SK-N-SH (cell line): ENCODE measurements around the gene PPP3CA. TPM values are rescaled to one million over a fixed set of nuclear protein-coding genes. Genes with fewer than 3 reads are reported as not detected.

Experiments
- CTCF ChIA-PET: fragments of 300-600, 350-600 bp; formaldehyde crosslinking; extraction: SDS; loops from one replicate; lab custom pipeline; 2021; lab: Yijun Ruan, JAX
- POLR2A ChIA-PET: fragments of 350-600 bp; sonication (Branson Sonifier 250); formaldehyde crosslinking; extraction: SDS; loops from one replicate; lab custom pipeline; 2020; ENCODE audit warnings: antibody characterized with exemption, inconsistent platforms; lab: Yijun Ruan, JAX
- DNase-seq: peaks from one replicate; pipeline ENCODE4 v3.0.0; 2012
- H2AFZ ChIP-seq: fragments of 200-600 bp; sonication (generic); 2 replicates; pipeline ENCODE4 v1.8.1; 2016; ENCODE audit warnings: antibody characterized with exemption, mild to moderate bottlenecking, low read depth
- H3F3A ChIP-seq: fragments of 200-600 bp; sonication (generic); replicated peaks from 2 replicates; pipeline ENCODE3; 2016; ENCODE audit warnings: antibody characterized with exemption, mild to moderate bottlenecking; ENCODE audit not compliant: insufficient read depth
- H3K27ac ChIP-seq, 2 experiments: fragments of 200-500 bp in 1 of 2; fragments of 200-600 bp in 1 of 2; sonication (Bioruptor generic) in 1 of 2; sonication (generic), shearing (Covaris generic) in 1 of 2; 2 replicates each; pipeline versions ENCODE4 v1.5.1 to v1.6.1; 2014 to 2016; ENCODE audit warnings: low read depth in 2 of 2, inconsistent platforms in 1 of 2, low read length in 1 of 2, mild to moderate bottlenecking in 1 of 2, mixed read lengths in 1 of 2
- H3K27me3 ChIP-seq: fragments of 200-600 bp; sonication (generic), shearing (Covaris generic); 2 replicates; pipeline ENCODE4 v1.6.1; 2016; ENCODE audit warnings: mixed run types; ENCODE audit not compliant: insufficient read depth
- H3K36me3 ChIP-seq, 2 experiments: fragments of 200-500 bp in 1 of 2; fragments of 200-600 bp in 1 of 2; sonication (Bioruptor generic) in 1 of 2; sonication (generic) in 1 of 2; replicated peaks in 1 of 2; 2 replicates each; pipeline versions ENCODE3 to v1.5.1; 2014 to 2016; ENCODE audit warnings: low read length in 1 of 2, mild to moderate bottlenecking in 1 of 2; ENCODE audit not compliant: insufficient read depth in 2 of 2, control insufficient read depth in 1 of 2
- H3K4me1 ChIP-seq, 2 experiments: fragments of 200-500 bp in 1 of 2; fragments of 200-600 bp in 1 of 2; sonication (Bioruptor generic) in 1 of 2; sonication (generic), shearing (Covaris generic) in 1 of 2; 2 replicates each; pipeline versions ENCODE4 v1.5.1 to v1.6.1; 2014 to 2016; ENCODE audit warnings: low read depth in 1 of 2, low read length in 1 of 2, mixed run types in 1 of 2; ENCODE audit not compliant: insufficient read depth in 2 of 2, control insufficient read depth in 1 of 2
- H3K4me2 ChIP-seq: fragments of 200-600 bp; sonication (generic), shearing (Covaris generic); 2 replicates; pipeline ENCODE4 v1.6.1; 2017; ENCODE audit warnings: mixed run types
- H3K4me3 ChIP-seq, 2 experiments: fragments of 200-500 bp in 1 of 2; fragments of 200-600 bp in 1 of 2; sonication (Bioruptor generic) in 1 of 2; sonication (generic), shearing (Covaris generic) in 1 of 2; 2 replicates each; pipeline versions ENCODE4 v1.5.1 to v1.8.1; 2014 to 2016; ENCODE audit warnings: low read depth in 2 of 2, inconsistent platforms in 1 of 2, low read length in 1 of 2, mild to moderate bottlenecking in 1 of 2, mixed read lengths in 1 of 2, moderate library complexity in 1 of 2
- H3K79me2 ChIP-seq: fragments of 200-600 bp; sonication (generic); 2 replicates; pipeline ENCODE4 v1.8.1; 2017; ENCODE audit warnings: mild to moderate bottlenecking; ENCODE audit not compliant: insufficient read depth
- H3K9ac ChIP-seq: fragments of 200-600 bp; sonication (generic); 2 replicates; pipeline ENCODE4 v1.6.1; 2017; ENCODE audit warnings: mixed run types
- H3K9me2 ChIP-seq: fragments of 200-600 bp; sonication (generic); 2 replicates; pipeline ENCODE4 v1.6.1; 2017; ENCODE audit warnings: mixed run types
- H3K9me3 ChIP-seq: fragments of 200-600 bp; sonication (generic); 2 replicates; pipeline ENCODE4 v1.6.1; 2017; ENCODE audit warnings: mixed run types, mild to moderate bottlenecking, moderate library complexity
- H4K20me1 ChIP-seq: fragments of 200-600 bp; sonication (generic); 2 replicates; pipeline ENCODE4 v1.6.1; 2017; ENCODE audit warnings: mild to moderate bottlenecking, mixed run types; ENCODE audit not compliant: insufficient read depth
- CHD2 ChIP-seq: fragments of 150-350 bp; IDR thresholded peaks from 2 replicates; pipeline ENCODE4 v1.6.1; 2018; ENCODE audit warnings: low read length; ENCODE audit not compliant: partially characterized antibody
- ELF1 ChIP-seq: IDR thresholded peaks from 2 replicates; pipeline ENCODE4 v1.4.0; 2012
- EP300 ChIP-seq, 2 experiments: IDR thresholded peaks; 2 replicates each; pipeline versions ENCODE4 v1.4.0 to v1.6.1; 2012; ENCODE audit warnings: borderline replicate concordance in 1 of 2, low read depth in 1 of 2, low read length in 1 of 2
- EZH2phosphoT487 ChIP-seq: fragments of 200-600 bp; sonication (generic); IDR thresholded peaks from 2 replicates; pipeline ENCODE4 v1.6.1; 2017; ENCODE audit warnings: low read depth, mixed run types, mild to moderate bottlenecking, antibody characterized with exemption, moderate library complexity, borderline replicate concordance
- FOXJ3 ChIP-seq: sonication (generic); formaldehyde crosslinking; IDR thresholded peaks from 2 replicates; pipeline ENCODE4 v1.5.1; 2020; ENCODE audit warnings: mild to moderate bottlenecking, missing genetic modification reagents
- GABPA ChIP-seq: IDR thresholded peaks from 2 replicates; pipeline ENCODE4 v1.4.0; 2012; ENCODE audit warnings: low read depth, mild to moderate bottlenecking
- GATA2 ChIP-seq: sonication (generic); formaldehyde crosslinking; IDR thresholded peaks from 2 replicates; pipeline ENCODE4 v1.5.0; 2020; ENCODE audit warnings: mild to moderate bottlenecking, missing genetic modification reagents
- IRF3 ChIP-seq: fragments of 150-350 bp; IDR thresholded peaks from 2 replicates; pipeline ENCODE4 v1.6.1; 2016; ENCODE audit warnings: mild to moderate bottlenecking, low read depth, low read length
- JUND ChIP-seq: IDR thresholded peaks from 2 replicates; pipeline ENCODE4 v1.4.0; 2012
- MEF2A ChIP-seq: IDR thresholded peaks from 2 replicates; pipeline ENCODE4 v1.4.0; 2012; ENCODE audit warnings: low read depth, borderline replicate concordance
- NFIC ChIP-seq: IDR thresholded peaks from 2 replicates; pipeline ENCODE4 v1.4.0; 2012; ENCODE audit warnings: borderline replicate concordance
- NRF1 ChIP-seq: IDR thresholded peaks from 2 replicates; pipeline ENCODE4 v1.6.1; 2012; ENCODE audit warnings: low read depth, mild to moderate bottlenecking, low read length
- POLR2AphosphoS5 ChIP-seq: IDR thresholded peaks from 2 replicates; pipeline ENCODE4 v1.6.1; 2012; ENCODE audit warnings: low read depth, low read length
- RAD21 ChIP-seq: IDR thresholded peaks from 2 replicates; pipeline ENCODE4 v1.6.1; 2012; ENCODE audit warnings: mild to moderate bottlenecking, low read length
- RFX5 ChIP-seq: IDR thresholded peaks from 2 replicates; pipeline ENCODE4 v1.6.1; 2012; ENCODE audit warnings: mild to moderate bottlenecking, improper control_type of control experiment, low read length
- RXRA ChIP-seq: IDR thresholded peaks from 2 replicates; pipeline ENCODE4 v1.4.0; 2012; ENCODE audit warnings: low read depth, mild to moderate bottlenecking, borderline replicate concordance
- SIN3A ChIP-seq: IDR thresholded peaks from 2 replicates; pipeline ENCODE4 v1.6.1; 2012; ENCODE audit warnings: low read depth, mild to moderate bottlenecking, low read length, moderate library complexity, borderline replicate concordance
- SMC3 ChIP-seq: IDR thresholded peaks from 2 replicates; pipeline ENCODE4 v1.6.1; 2012; ENCODE audit warnings: low read depth, low read length, improper control_type of control experiment
- TCF12 ChIP-seq: IDR thresholded peaks from 2 replicates; pipeline ENCODE4 v1.4.0; 2012
- YY1 ChIP-seq: IDR thresholded peaks from 2 replicates; pipeline ENCODE4 v1.4.0; 2012; ENCODE audit warnings: low read depth, mild to moderate bottlenecking
- WGBS: methylation state at CpG from one replicate; pipeline ENCODE4 v1.1.6; 2017; ENCODE audit warnings: low lambda C conversion rate; 5-methylcytosine and 5-hydroxymethylcytosine counted together
- polyA plus RNA-seq, 3 experiments: library from polyadenylated mRNA; depleted of rRNA; stranded (reverse); fragments of >200 nt; gene quantifications; 2 replicates each; pipeline ENCODE4 v1.2.3, GENCODE V29; 2012
- TF ChIP-seq, protein P1 (sequence below): fragments of 200-600 bp; sonication (generic); IDR thresholded peaks from 2 replicates; pipeline ENCODE4 v1.6.1; 2017; ENCODE audit warnings: antibody characterized with exemption, mild to moderate bottlenecking, moderate library complexity

Gene PPP3CA
- polyA plus RNA-seq, 1 of the 3 experiments (the other 2 are of a cell fraction): 10.7 TPM

DNA sequence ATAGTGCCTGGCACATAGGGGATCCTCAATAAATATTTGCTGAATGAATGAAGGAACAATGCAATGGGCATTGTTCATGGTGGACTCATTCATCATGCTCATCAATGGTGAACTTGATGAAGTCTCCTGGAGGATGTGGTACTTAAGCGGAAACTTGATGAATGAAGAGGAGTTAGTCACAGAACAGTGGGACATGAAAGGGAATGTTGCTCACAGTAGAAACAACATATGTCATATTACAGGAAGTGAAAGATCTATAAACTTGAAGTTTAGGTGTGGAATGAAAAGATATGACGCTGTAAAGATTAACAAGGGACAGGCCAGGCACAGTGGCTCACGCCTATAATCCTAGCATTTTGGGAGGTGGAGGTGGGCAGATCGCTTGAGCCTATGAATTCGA is 224.1 kb downstream of the PPP3CA start:
- no peaks in the 10 kb centered on the region; the same call in 1 of the 2 replicates for H3K9me2 ChIP-seq
- H2AFZ ChIP-seq: no peak overlapping the region
- ChIA-PET POLR2A (no interaction called here), CTCF (interaction anchor here (0.8 kb wide), 1 partner anchor 18 kb away, joined by 3 read pairs; no protein-coding TSS in a partner anchor)
- peaks cover 0 to 27% of the 10 kb centered on the region in 2 experiments; a peak in 1 of 4 replicates for H3K4me1 ChIP-seq
- H3K4me3 ChIP-seq: no peak overlapping the region
- no peaks in the 10 kb centered on the region for H3K9me3 ChIP-seq
- H3K27ac ChIP-seq: no peak overlapping the region
- H3K36me3 ChIP-seq: peaks cover 0 to 9% of the 10 kb centered on the region in 2 experiments
- DNase-seq: no peak
- H3K4me2 ChIP-seq: no peak overlapping the region
- peaks cover 21% of the 10 kb centered on the region for H3F3A ChIP-seq
- WGBS: 96% methylated on average over 5 of the region's 5 CpGs
- H3K79me2 ChIP-seq: peaks cover 5% of the 10 kb centered on the region; the same call in 1 of the 2 replicates
- H3K27me3 ChIP-seq: no peaks in the 10 kb centered on the region
- no peak overlapping the region for H3K9ac ChIP-seq
- H4K20me1 ChIP-seq: no peaks in the 10 kb centered on the region
- TF ChIP-seq ELF1 (no peak), GATA2 (CRISPR knock-in tag) (no peak), SMC3 (no peak), NFIC (no peak), RFX5 (no peak)

DNA sequence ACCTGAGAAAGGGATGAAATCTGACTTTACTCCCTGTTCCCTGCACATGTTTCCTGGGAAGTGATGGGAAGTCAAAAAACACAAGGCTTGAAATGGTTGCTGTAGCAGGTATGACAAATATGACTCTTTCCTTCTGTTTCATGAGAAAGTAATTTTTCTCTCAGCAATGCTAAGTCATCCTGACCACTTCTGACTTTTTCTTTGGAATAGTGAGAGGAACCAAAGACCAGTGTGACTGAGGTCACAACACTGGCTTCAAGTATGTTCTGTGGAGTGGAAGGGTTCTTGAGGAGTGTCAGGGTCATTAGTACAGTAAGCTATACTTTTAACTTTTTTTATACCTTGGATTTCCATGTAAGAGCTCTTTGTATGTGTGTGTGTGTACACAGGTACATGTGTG is 225.3 kb downstream of the PPP3CA start:
- no peak overlapping the region for H2AFZ ChIP-seq
- no peaks in the 10 kb centered on the region for H4K20me1 ChIP-seq
- H3K79me2 ChIP-seq: peaks cover 4% of the 10 kb centered on the region; the same call in 1 of the 2 replicates
- H3K4me3 ChIP-seq: no peak overlapping the region
- TF ChIP-seq NRF1: no peak
- no peak for TF ChIP-seq CHD2
- no peak for TF ChIP-seq IRF3
- TF ChIP-seq YY1: no peak
- TF ChIP-seq, protein P1, sequence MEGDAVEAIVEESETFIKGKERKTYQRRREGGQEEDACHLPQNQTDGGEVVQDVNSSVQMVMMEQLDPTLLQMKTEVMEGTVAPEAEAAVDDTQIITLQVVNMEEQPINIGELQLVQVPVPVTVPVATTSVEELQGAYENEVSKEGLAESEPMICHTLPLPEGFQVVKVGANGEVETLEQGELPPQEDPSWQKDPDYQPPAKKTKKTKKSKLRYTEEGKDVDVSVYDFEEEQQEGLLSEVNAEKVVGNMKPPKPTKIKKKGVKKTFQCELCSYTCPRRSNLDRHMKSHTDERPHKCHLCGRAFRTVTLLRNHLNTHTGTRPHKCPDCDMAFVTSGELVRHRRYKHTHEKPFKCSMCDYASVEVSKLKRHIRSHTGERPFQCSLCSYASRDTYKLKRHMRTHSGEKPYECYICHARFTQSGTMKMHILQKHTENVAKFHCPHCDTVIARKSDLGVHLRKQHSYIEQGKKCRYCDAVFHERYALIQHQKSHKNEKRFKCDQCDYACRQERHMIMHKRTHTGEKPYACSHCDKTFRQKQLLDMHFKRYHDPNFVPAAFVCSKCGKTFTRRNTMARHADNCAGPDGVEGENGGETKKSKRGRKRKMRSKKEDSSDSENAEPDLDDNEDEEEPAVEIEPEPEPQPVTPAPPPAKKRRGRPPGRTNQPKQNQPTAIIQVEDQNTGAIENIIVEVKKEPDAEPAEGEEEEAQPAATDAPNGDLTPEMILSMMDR: no peak
- no peak for TF ChIP-seq EP300 (IDR thresholded peaks at IDR 0.05; ENCODE audit: borderline replicate concordance in 1 of 2, low read depth in 1 of 2, low read length in 1 of 2)
- no peak for TF ChIP-seq JUND
- no peak for TF ChIP-seq MEF2A
- TF ChIP-seq RXRA: no peak
- TF ChIP-seq GABPA: no peak
- TF ChIP-seq FOXJ3: no peak
- no peak for TF ChIP-seq TCF12
- no peak for TF ChIP-seq POLR2AphosphoS5
- TF ChIP-seq RAD21: no peak
- TF ChIP-seq SIN3A: no peak
- no peak for TF ChIP-seq EZH2phosphoT487
- CTCF ChIA-PET: interaction anchor here (1.2 to 1.4 kb wide), 2 partner anchors 18 to 47 kb away, joined by 3 read pairs; no protein-coding TSS in a partner anchor
- no peaks in the 10 kb centered on the region; the same call in 1 of the 2 replicates for H3K9me2 ChIP-seq
- no peaks in the 10 kb centered on the region for H3K27me3 ChIP-seq
- peaks cover 0 to 9% of the 10 kb centered on the region in 2 experiments for H3K36me3 ChIP-seq
- H3K27ac ChIP-seq: no peak overlapping the region
- peaks cover 21% of the 10 kb centered on the region for H3F3A ChIP-seq
- POLR2A ChIA-PET: no interaction called here
- DNase-seq: no peak
- H3K9me3 ChIP-seq: no peaks in the 10 kb centered on the region
- H3K4me2 ChIP-seq: no peak overlapping the region
- peaks cover 0 to 16% of the 10 kb centered on the region in 2 experiments; a peak in 1 of 4 replicates for H3K4me1 ChIP-seq
- H3K9ac ChIP-seq: no peak overlapping the region
